Activated CD8-positive, alpha-beta memory T cell treated with anti-CD3 and anti-CD28 coated beads for 24 hours (primary cell): Measurements from ENCODE around the gene ECSIT.
"Not testable (repeated sequence)": the region's sequence is repeated elsewhere in the genome, so short reads cannot be mapped to it uniquely, and the experiment has no call there.

Source experiments
- DNase-seq: peaks from one replicate; pipeline ENCODE4 v3.0.0-alpha.2; 2020

ECSIT gene

DNA sequence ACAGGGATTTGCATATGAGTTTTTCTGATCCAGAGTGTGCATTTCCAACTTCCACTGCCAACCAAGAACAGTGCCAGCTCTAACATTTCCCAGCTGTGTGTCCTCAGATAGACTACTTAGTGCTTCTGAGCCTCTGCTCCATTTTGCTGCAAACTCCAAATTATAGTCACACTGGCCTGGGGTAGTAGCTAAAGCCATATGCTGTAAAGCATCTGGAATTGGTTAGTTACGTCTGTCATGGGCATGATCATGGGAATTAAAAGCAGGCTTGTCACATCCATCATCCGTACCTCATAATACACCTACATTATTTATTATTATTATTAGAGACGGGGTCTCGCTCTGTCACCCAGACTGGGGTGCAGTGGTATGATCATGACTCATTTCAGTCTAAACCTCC is 55.2 kb downstream of the ECSIT start:
- no peak for DNase-seq

- DNase-seq = not testable (repeated sequence)
These were observed 60.6 kb downstream of the ECSIT start for GRCh38 chr19:11468266-11468845.

GRCh38 chr19:11465600-11465999 is 63.3 kb downstream of the ECSIT start:
- no peak for DNase-seq

GRCh38 chr19:11464333-11465265 is 64.3 kb downstream of the ECSIT start:
- DNase-seq = no peak

GRCh38 chr19:11463391-11463790 is 65.5 kb downstream of the ECSIT start:
- no peak for DNase-seq

- no peak for DNase-seq
These were observed 67.5 kb downstream of the ECSIT start for GRCh38 chr19:11461453-11461852.

- no peak for DNase-seq
These were observed 68.7 kb downstream of the ECSIT start for GRCh38 chr19:11460207-11460606.

GRCh38 chr19:11458912-11459311 is 70.0 kb downstream of the ECSIT start:
- not testable (repeated sequence) for DNase-seq

- no peak for DNase-seq
These were observed 70.6 kb downstream of the ECSIT start for GRCh38 chr19:11458236-11458900.

GRCh38 chr19:11457831-11458230 is 71.1 kb downstream of the ECSIT start:
- no peak for DNase-seq

DNA sequence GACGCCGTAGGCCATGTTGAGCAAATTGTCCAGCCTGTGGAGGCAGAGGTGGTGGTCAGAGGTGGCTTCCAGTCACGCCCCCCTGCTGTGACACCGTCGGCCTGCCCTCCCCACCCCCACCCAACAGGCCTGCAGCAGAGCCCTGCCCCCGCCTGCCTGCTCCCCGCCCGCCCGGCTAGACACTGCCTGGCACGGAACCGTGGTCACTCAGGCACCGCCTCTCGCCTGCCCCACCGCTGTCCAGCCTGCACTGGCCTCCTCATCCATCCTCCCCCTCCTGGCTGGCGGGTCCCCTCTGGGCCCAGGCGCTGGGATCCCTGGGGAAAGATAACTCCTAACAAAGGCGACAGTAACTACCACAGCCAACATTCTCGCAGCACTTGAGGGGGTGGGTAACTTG is 71.8 kb downstream of the ECSIT start:
- no peak for DNase-seq

DNA sequence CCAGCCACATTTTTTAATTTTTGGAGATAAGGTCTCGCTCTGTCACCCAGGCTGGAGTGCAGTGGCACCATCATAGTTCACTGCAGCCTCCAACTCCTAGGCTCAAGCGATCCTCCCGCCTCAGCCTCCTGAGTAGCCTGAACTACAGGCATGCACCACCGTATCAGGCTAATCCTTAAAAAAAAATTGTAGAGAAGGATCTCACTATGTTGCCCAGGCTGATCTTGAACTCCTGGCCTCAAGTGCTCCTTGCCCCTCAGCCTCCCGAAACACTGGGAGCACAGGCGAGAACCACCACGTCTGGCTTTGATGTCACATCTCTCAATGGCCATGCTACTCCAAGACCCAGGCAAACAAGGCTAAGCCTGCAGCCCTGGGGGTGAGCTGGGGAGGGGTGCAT is 72.3 kb downstream of the ECSIT start:
- DNase-seq = no peak
